Upper lobe of left lung (tissue), 4 donors: ENCODE measurements around the gene CDC42BPG.

Source experiments
- CTCF ChIP-seq, 6 experiments: fragments of 450-650 bp in 4 of 6; fragments of 200-600 bp in 2 of 6; sonication (generic) in 2 of 6; IDR thresholded peaks; one replicate each; pipeline ENCODE4 v1.5.1; 2016 to 2019; ENCODE audit warnings: antibody characterized with exemption in 6 of 6
- EP300 ChIP-seq, 4 donors: sonication (generic); formaldehyde crosslinking; IDR thresholded peaks; one replicate each; pipeline ENCODE4 v1.5.1; 2017; ENCODE audit warnings: antibody characterized with exemption in 4 of 4, control low read depth in 2 of 4
- POLR2A ChIP-seq, 4 donors: fragments of 450-650 bp; IDR thresholded peaks; one replicate each; pipeline ENCODE4 v1.5.1; 2016 to 2017; ENCODE audit warnings: antibody characterized with exemption in 4 of 4, mild to moderate bottlenecking in 2 of 4
- POLR2AphosphoS5 ChIP-seq, 2 donors: sonication (generic); formaldehyde crosslinking; IDR thresholded peaks; one replicate each; pipeline ENCODE4 v1.5.1; 2017; ENCODE audit warnings: antibody characterized with exemption in 2 of 2

DNA sequence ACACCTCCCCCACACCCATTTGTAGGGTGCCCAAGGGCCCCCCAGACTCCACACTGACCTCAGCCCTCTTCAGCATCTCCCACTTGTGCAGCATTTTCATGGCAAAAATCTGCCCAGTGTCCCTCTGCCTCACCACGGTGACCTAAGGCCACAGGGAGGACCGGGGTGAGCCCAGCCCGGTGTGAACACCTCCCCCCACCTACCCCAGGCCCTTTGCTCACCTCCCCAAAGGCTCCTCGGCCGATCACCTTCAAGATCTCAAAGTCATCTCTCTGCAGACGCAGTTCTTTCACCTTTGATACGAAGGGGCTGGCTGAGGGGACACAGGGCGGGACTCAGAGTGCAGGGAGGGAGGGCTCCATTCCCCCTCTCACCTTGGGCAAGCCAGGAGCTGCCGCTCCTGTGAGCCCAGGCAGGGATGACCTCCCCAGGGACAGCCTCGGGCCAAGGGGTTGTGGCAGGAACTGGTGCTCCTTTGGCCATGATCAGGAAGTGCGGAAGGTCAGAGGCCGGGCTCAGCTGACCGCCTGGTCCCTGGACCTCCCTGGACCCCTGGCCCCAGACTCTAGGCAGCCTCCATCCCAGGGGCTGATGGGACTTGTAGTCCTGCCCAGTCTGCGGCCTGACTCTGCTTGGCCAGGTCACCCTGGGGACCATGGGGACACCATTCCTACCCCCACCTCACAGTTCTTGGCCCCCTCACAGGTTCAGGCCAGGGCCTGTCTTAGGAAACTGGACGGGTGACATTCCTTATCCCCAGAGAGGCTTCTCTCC is 2.7 kb downstream of the CDC42BPG start:
- no peak for TF ChIP-seq POLR2AphosphoS5 (IDR thresholded peaks at IDR 0.05)
- TF ChIP-seq CTCF (IDR thresholded peaks at IDR 0.05) = no peak
- no peak for TF ChIP-seq POLR2A (IDR thresholded peaks at IDR 0.05)
- no peak for TF ChIP-seq EP300 (IDR thresholded peaks at IDR 0.05)
